HG02840 (cell line): ENCODE results near the gene TNNI3K.

Experiments used
- ATAC-seq: cut with Tn5 transposase; IDR thresholded peaks from one replicate; pipeline ENCODE4 v1.9.1; 2021; ENCODE audit warnings: mild to moderate bottlenecking, moderate library complexity, moderate number of reproducible peaks; ENCODE audit not compliant: unreplicated experiment, low FRiP score

The TNNI3K gene

GRCh38 chr1:74286414-74286813 lies 51.2 kb downstream of the TNNI3K start:
- ATAC-seq, result no peak

- no peak for ATAC-seq
Observed at GRCh38 chr1:74314438-74314837, 79.3 kb downstream of the TNNI3K start.

- ATAC-seq, result no peak
Observed at GRCh38 chr1:74316302-74316701, 81.1 kb downstream of the TNNI3K start.

GRCh38 chr1:74317663-74318062 lies 82.5 kb downstream of the TNNI3K start:
- ATAC-seq, result no peak

- no peak for ATAC-seq
Observed at GRCh38 chr1:74323937-74324473, 88.8 kb downstream of the TNNI3K start.

- ATAC-seq, result no peak
Observed at GRCh38 chr1:74324684-74325448, 89.7 kb downstream of the TNNI3K start.

- no peak for ATAC-seq
Observed at GRCh38 chr1:74328851-74329250, 93.7 kb downstream of the TNNI3K start.

- ATAC-seq, result no peak
Observed at GRCh38 chr1:74333244-74333643, 98.1 kb downstream of the TNNI3K start.

GRCh38 chr1:74334147-74334546 lies 99.0 kb downstream of the TNNI3K start:
- ATAC-seq, result no peak

- ATAC-seq, result no peak
Observed at GRCh38 chr1:74340656-74341055, 105.5 kb downstream of the TNNI3K start.

GRCh38 chr1:74341702-74342339 lies 106.6 kb downstream of the TNNI3K start:
- ATAC-seq, result no peak

- no peak for ATAC-seq
Observed at GRCh38 chr1:74343216-74343615, 108.0 kb downstream of the TNNI3K start.

GRCh38 chr1:74344387-74344786 lies 109.2 kb downstream of the TNNI3K start:
- ATAC-seq, result no peak

GRCh38 chr1:74356493-74356892 lies 121.3 kb downstream of the TNNI3K start:
- no peak for ATAC-seq

GRCh38 chr1:74357150-74357549 lies 122.0 kb downstream of the TNNI3K start:
- no peak for ATAC-seq

GRCh38 chr1:74357756-74358155 lies 122.6 kb downstream of the TNNI3K start:
- no peak for ATAC-seq

- ATAC-seq, result no peak
Observed at GRCh38 chr1:74362691-74363090, 127.5 kb downstream of the TNNI3K start.

GRCh38 chr1:74363220-74363619 lies 128.0 kb downstream of the TNNI3K start:
- no peak for ATAC-seq

- ATAC-seq, result no peak
Observed at GRCh38 chr1:74367175-74367813, 132.1 kb downstream of the TNNI3K start.

GRCh38 chr1:74368335-74368734 lies 133.1 kb downstream of the TNNI3K start:
- no peak for ATAC-seq

- no peak for ATAC-seq
Observed at GRCh38 chr1:74375376-74375775, 140.2 kb downstream of the TNNI3K start.
